ENCODE results near the gene FGF12. TPM values are rescaled to one million over a fixed set of nuclear protein-coding genes. Genes with fewer than 3 reads are reported as not detected.

The FGF12 gene
- total and polyA plus RNA-seq, 9 donors, result 3.0 to 5.4 (median 4.3) TPM

DNA sequence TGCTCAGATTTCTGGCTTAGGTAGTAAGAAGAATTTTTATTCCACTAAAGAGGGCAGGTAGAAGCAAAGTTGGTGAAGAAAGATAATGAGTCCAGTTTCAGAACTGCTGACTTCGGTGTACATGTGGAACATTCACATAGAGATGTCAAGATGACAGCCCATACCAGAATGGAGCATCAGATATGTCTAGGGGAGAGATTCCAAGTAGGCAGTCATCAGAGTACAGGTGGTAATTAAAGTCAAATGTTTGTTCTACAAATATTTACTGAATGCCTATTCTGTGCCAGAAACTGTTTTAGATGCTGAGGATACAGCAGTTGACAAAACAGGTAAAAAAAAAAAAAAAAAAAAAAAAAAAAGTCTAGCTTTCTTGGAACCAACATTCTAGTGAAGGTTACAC lies 81.9 kb downstream of the FGF12 start:
- WGBS (ENCODE audit: insufficient coverage), result 67% methylated on average over 1 of the region's 1 CpG
- H3K36me3 ChIP-seq (ENCODE audit: control insufficient read depth, insufficient read depth, low read length), result no peaks in the 10 kb centered on the region
- H3K9me3 ChIP-seq (replicated peaks; ENCODE audit: control insufficient read depth, low read depth, low read length), result no peaks in the 10 kb centered on the region
- DNase-seq, result no peak
- H3K4me3 ChIP-seq (ENCODE audit: low read length), result no peak overlapping the region
- no peak overlapping the region for H3K27ac ChIP-seq (ENCODE audit: low read length)
- H3K4me1 ChIP-seq (ENCODE audit: control insufficient read depth, insufficient read depth, low read length), result no peaks in the 10 kb centered on the region
- no peaks in the 10 kb centered on the region for H3K27me3 ChIP-seq (ENCODE audit: control insufficient read depth, insufficient read depth, low read length)

DNA sequence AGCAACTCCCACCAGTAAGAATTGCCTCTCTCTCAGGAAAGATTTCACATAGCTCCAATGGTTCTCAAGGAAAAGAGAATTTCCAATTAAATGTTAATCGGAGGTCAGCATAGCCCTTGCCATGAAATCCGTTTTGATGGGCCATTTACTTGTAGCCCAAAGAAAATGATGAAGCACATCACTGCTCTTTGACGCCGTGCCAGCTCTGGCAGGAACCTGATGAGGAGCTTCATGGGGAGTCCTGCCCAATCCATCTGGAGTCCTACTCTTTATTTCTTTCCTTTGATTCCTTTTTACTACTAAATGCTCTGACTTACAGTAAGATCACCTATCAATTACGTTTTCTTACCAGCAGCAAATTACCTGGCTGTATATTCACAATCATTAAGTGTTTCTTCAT lies 84.7 kb downstream of the FGF12 start:
- Histone ChIP-seq H3K4me1 (ENCODE audit: control insufficient read depth, insufficient read depth, low read length) (no peaks in the 10 kb centered on the region), H3K9me3 (replicated peaks; ENCODE audit: control insufficient read depth, low read depth, low read length) (no peaks in the 10 kb centered on the region), H3K4me3 (ENCODE audit: low read length) (no peak overlapping the region), H3K27ac (ENCODE audit: low read length) (no peak overlapping the region), H3K27me3 (ENCODE audit: control insufficient read depth, insufficient read depth, low read length) (no peaks in the 10 kb centered on the region), H3K36me3 (ENCODE audit: control insufficient read depth, insufficient read depth, low read length) (no peaks in the 10 kb centered on the region)
- DNase-seq, result no peak
- 62% methylated on average over 4 of the region's 5 CpGs for WGBS (ENCODE audit: insufficient coverage)

GRCh38 chr3:192641919-192642318 lies 85.4 kb downstream of the FGF12 start:
- no peaks in the 10 kb centered on the region for H3K27me3 ChIP-seq (ENCODE audit: control insufficient read depth, insufficient read depth, low read length)
- no peaks in the 10 kb centered on the region for H3K4me1 ChIP-seq (ENCODE audit: control insufficient read depth, insufficient read depth, low read length)
- no peak for DNase-seq
- H3K4me3 ChIP-seq (ENCODE audit: low read length), result no peak overlapping the region
- WGBS (ENCODE audit: insufficient coverage), result 80% methylated on average over 1 of the region's 6 CpGs
- H3K27ac ChIP-seq (ENCODE audit: low read length), result no peak overlapping the region
- no peaks in the 10 kb centered on the region for H3K9me3 ChIP-seq (replicated peaks; ENCODE audit: control insufficient read depth, low read depth, low read length)
- H3K36me3 ChIP-seq (ENCODE audit: control insufficient read depth, insufficient read depth, low read length), result no peaks in the 10 kb centered on the region

GRCh38 chr3:192639987-192640386 lies 87.4 kb downstream of the FGF12 start:
- Histone ChIP-seq H3K4me3 (ENCODE audit: low read length) (no peak overlapping the region), H3K4me1 (ENCODE audit: control insufficient read depth, insufficient read depth, low read length) (no peaks in the 10 kb centered on the region), H3K9me3 (replicated peaks; ENCODE audit: control insufficient read depth, low read depth, low read length) (no peaks in the 10 kb centered on the region), H3K36me3 (ENCODE audit: control insufficient read depth, insufficient read depth, low read length) (no peaks in the 10 kb centered on the region), H3K27me3 (ENCODE audit: control insufficient read depth, insufficient read depth, low read length) (no peaks in the 10 kb centered on the region), H3K27ac (ENCODE audit: low read length) (no peak overlapping the region)
- DNase-seq, result no peak
- WGBS (ENCODE audit: insufficient coverage), result 40% methylated on average over 1 of the region's 2 CpGs

- H3K36me3 ChIP-seq (ENCODE audit: control insufficient read depth, insufficient read depth, low read length), result no peaks in the 10 kb centered on the region
- no peak overlapping the region for H3K27ac ChIP-seq (ENCODE audit: low read length)
- no peaks in the 10 kb centered on the region for H3K27me3 ChIP-seq (ENCODE audit: control insufficient read depth, insufficient read depth, low read length)
- WGBS (ENCODE audit: insufficient coverage), result no CpG with 5 or more reads among the region's 1 CpG
- H3K9me3 ChIP-seq (replicated peaks; ENCODE audit: control insufficient read depth, low read depth, low read length), result no peaks in the 10 kb centered on the region
- H3K4me1 ChIP-seq (ENCODE audit: control insufficient read depth, insufficient read depth, low read length), result no peaks in the 10 kb centered on the region
- H3K4me3 ChIP-seq (ENCODE audit: low read length), result no peak overlapping the region
- peak; percentile 24 for DNase-seq
These were observed 89.5 kb downstream of the FGF12 start for GRCh38 chr3:192637803-192638202.

DNA sequence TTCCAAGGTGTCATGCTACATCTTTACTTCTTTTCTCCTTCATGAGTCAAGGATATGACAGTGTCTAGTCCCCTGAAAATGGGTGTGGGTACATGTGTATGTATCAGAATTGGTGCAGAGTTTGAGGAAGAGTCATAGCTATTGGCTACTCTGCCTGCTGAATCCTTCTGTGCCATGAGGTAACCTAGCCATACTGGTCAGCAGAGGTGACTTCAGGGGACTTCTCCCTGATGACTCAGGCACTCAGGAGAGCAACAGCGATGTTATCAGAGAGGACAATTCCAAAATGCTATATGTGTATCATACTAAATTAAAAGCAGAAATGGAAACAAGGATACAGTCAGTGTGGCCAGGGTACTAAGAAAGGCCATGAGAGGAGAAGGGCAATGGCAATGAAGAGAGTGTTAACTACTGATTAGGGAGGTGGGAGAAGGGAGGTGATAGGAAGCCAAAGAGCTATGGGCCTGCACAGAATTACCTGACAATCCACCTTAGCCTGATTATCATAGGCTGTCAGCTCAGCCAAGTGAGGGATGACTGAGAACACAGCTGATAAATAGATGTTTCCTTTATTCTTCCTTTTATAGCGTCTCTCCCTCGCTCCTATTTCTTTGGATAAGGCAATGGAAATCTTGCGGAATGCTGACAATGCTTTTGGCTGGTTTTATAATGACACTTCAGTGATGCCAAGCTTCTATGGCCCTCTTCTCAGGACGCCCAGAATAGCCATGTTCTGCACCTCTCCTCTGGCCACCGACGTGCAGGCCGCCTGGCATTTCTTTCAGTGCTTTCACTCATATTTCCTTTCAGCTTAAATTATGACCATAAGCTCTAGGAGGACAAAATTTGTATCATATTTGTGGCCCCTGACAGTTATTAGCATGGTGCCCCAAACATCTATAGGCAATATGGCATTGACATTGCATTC lies 90.6 kb downstream of the FGF12 start:
- Histone ChIP-seq H3K9me3 (replicated peaks; ENCODE audit: control insufficient read depth, low read depth, low read length) (no peaks in the 10 kb centered on the region), H3K36me3 (ENCODE audit: control insufficient read depth, insufficient read depth, low read length) (no peaks in the 10 kb centered on the region), H3K4me3 (ENCODE audit: low read length) (no peak overlapping the region), H3K27ac (ENCODE audit: low read length) (no peak overlapping the region), H3K27me3 (ENCODE audit: control insufficient read depth, insufficient read depth, low read length) (no peaks in the 10 kb centered on the region), H3K4me1 (ENCODE audit: control insufficient read depth, insufficient read depth, low read length) (no peaks in the 10 kb centered on the region)
- 85% methylated on average over 5 of the region's 8 CpGs for WGBS (ENCODE audit: insufficient coverage)
- no peak for DNase-seq

DNA sequence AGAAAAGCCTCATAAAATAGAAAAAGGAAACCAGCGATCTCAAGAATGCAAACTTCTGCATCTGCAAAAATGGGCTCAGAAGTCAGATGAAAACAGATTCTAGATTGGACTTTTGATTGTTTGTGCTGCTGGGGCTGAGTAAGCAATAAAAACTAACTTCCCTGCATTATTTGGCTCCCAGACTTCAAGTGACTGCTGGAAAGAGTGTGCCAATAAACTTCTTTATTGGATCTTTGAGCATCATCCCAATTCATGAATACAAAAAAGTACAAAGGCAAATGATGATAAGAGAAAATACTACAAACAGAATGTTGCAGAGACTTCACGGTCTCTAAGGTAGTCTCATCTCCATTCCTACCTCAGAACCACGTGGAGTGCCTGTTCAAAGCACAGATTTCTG lies 97.9 kb downstream of the FGF12 start:
- Histone ChIP-seq H3K27me3 (ENCODE audit: control insufficient read depth, insufficient read depth, low read length) (no peaks in the 10 kb centered on the region), H3K27ac (ENCODE audit: low read length) (no peak overlapping the region), H3K4me3 (ENCODE audit: low read length) (no peak overlapping the region), H3K4me1 (ENCODE audit: control insufficient read depth, insufficient read depth, low read length) (no peaks in the 10 kb centered on the region), H3K36me3 (ENCODE audit: control insufficient read depth, insufficient read depth, low read length) (no peaks in the 10 kb centered on the region), H3K9me3 (replicated peaks; ENCODE audit: control insufficient read depth, low read depth, low read length) (no peaks in the 10 kb centered on the region)
- no peak for DNase-seq
- 60% methylated on average over 2 of the region's 3 CpGs for WGBS (ENCODE audit: insufficient coverage)

GRCh38 chr3:192621909-192622308 lies 105.4 kb downstream of the FGF12 start:
- Histone ChIP-seq H3K9me3 (replicated peaks; ENCODE audit: control insufficient read depth, low read depth, low read length) (no peaks in the 10 kb centered on the region), H3K36me3 (ENCODE audit: control insufficient read depth, insufficient read depth, low read length) (no peaks in the 10 kb centered on the region), H3K4me3 (ENCODE audit: low read length) (no peak overlapping the region), H3K4me1 (ENCODE audit: control insufficient read depth, insufficient read depth, low read length) (no peaks in the 10 kb centered on the region), H3K27ac (ENCODE audit: low read length) (no peak overlapping the region), H3K27me3 (ENCODE audit: control insufficient read depth, insufficient read depth, low read length) (peaks cover 2% of the 10 kb centered on the region)
- WGBS (ENCODE audit: insufficient coverage), result no CpG with 5 or more reads among the region's 3 CpGs
- no peak for DNase-seq

DNA sequence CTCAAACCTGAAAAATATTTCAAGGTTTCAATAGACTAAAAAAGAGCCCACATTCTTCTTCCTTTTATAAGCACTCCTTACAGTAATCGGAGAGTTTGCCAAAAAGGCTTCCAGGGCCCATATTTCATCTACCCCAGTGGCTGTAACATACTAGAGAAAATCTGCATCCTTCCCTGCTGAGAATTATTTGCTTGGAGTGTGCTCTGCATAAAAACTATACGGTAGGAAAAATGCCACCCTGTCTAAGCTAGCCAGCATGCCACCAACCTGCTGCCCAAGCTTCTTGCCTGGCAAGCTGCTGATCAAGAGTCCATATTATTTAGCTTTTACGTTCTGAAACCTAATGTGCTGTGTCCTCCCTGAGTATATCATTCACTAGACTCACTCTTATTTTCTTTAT lies 107.1 kb downstream of the FGF12 start:
- WGBS (ENCODE audit: insufficient coverage), result no CpG with 5 or more reads among the region's 3 CpGs

DNA sequence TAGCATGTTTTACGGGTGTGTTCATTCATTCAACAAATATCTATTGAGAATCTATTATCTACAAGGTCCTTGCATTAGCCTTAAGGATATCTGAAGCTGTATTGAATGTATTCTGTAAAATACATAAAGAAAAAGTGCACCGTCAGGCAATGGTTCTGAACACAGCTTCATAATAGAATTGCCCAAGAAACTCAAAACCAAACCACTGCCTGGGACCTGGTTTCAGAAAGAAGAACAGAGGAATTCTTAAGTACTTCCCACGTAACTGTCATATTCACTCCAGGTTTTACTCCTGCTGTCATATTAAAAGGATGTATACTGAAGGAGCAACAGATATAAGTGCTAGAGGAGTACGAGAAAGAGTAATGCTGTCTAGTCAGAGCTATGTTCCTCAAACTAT lies 115.9 kb downstream of the FGF12 start:
- no peaks in the 10 kb centered on the region for H3K27me3 ChIP-seq (ENCODE audit: control insufficient read depth, insufficient read depth, low read length)
- H3K27ac ChIP-seq (ENCODE audit: low read length), result no peak overlapping the region
- no peak for DNase-seq
- H3K4me3 ChIP-seq (ENCODE audit: low read length), result no peak overlapping the region
- H3K36me3 ChIP-seq (ENCODE audit: control insufficient read depth, insufficient read depth, low read length), result no peaks in the 10 kb centered on the region
- no peaks in the 10 kb centered on the region for H3K9me3 ChIP-seq (replicated peaks; ENCODE audit: control insufficient read depth, low read depth, low read length)
- H3K4me1 ChIP-seq (ENCODE audit: control insufficient read depth, insufficient read depth, low read length), result no peaks in the 10 kb centered on the region
- WGBS (ENCODE audit: insufficient coverage), result no CpG with 5 or more reads among the region's 4 CpGs

More for the DNA sequence above, 107.1 kb downstream of the FGF12 start:
- H3K4me3 ChIP-seq (ENCODE audit: low read length), result no peak overlapping the region
- DNase-seq, result no peak
- H3K36me3 ChIP-seq (ENCODE audit: control insufficient read depth, insufficient read depth, low read length), result no peaks in the 10 kb centered on the region
- H3K27me3 ChIP-seq (ENCODE audit: control insufficient read depth, insufficient read depth, low read length), result peaks cover 2% of the 10 kb centered on the region
- H3K9me3 ChIP-seq (replicated peaks; ENCODE audit: control insufficient read depth, low read depth, low read length), result no peaks in the 10 kb centered on the region
- no peak overlapping the region for H3K27ac ChIP-seq (ENCODE audit: low read length)
- H3K4me1 ChIP-seq (ENCODE audit: control insufficient read depth, insufficient read depth, low read length), result no peaks in the 10 kb centered on the region
